HepG2 (cell line): ENCODE results near the gene PKNOX2. TPM values are rescaled to one million over a fixed set of nuclear protein-coding genes. Genes with fewer than 3 reads are reported as not detected.

ENCODE experiments used
- ATAC-seq: fragments of 200-7000 bp; cut with Tn5 transposase; 3 replicates; pipeline ENCODE4 v1.9.1; 2020; ENCODE audit warnings: mild to moderate bottlenecking, moderate library complexity
- BruUV-seq: library from RNA; stranded (reverse); fragments of 400-500 nt; replicated peaks from 2 replicates; lab custom pipeline; 2021; lab: Mats Ljungman, UMichigan
- CTCF ChIA-PET: fragments of 300-600 bp; formaldehyde crosslinking; extraction: SDS; loops from one replicate; lab custom pipeline; 2021; ENCODE audit warnings: low total read pairs, inconsistent platforms, low intra/inter-chr PET ratio; lab: Yijun Ruan, JAX
- POLR2A ChIA-PET: fragments of 350-600 bp; sonication (Branson Sonifier 250); formaldehyde crosslinking; loops from one replicate; lab custom pipeline; 2020; ENCODE audit warnings: antibody characterized with exemption, inconsistent platforms; lab: Yijun Ruan, JAX
- DNase-seq: peaks from one replicate; pipeline ENCODE4 v3.0.0-alpha.2; 2015; ENCODE audit warnings: low spot score
- FAIRE-seq: peaks from 3 replicates; lab custom pipeline; 2011; peaks lifted over from hg19 to GRCh38; lab: Jason Lieb, UNC
- H2AFZ ChIP-seq: one replicate; pipeline ENCODE4 v1.6.1; 2011; ENCODE audit warnings: low read length, inconsistent platforms
- H3K27ac ChIP-seq: fragments of 300-600 bp; 3 replicates; pipeline ENCODE4 v1.8.0; 2011; ENCODE audit warnings: mixed run types, mild to moderate bottlenecking, mixed read lengths, low read length, inconsistent platforms; ENCODE audit not compliant: insufficient read depth; ENCODE audit errors: extremely low read length
- H3K27me3 ChIP-seq, 2 experiments: fragments of 200-600 bp in 1 of 2; 2 replicates in 1 of 2; 3 replicates in 1 of 2; pipeline versions ENCODE4 v1.6.0 to v1.8.0; 2011; ENCODE audit warnings: low read length in 2 of 2, mild to moderate bottlenecking in 2 of 2, moderate library complexity in 2 of 2, inconsistent platforms in 1 of 2; ENCODE audit not compliant: insufficient read depth in 2 of 2, control insufficient read depth in 1 of 2
- H3K36me3 ChIP-seq, 2 experiments: fragments of 200-600 bp in 1 of 2; replicated peaks in 1 of 2; 2 replicates in 1 of 2; 3 replicates in 1 of 2; pipeline versions ENCODE4 v1.5.1 to v1.8.0; 2011; ENCODE audit warnings: low read length in 2 of 2, inconsistent platforms in 1 of 2; ENCODE audit not compliant: insufficient read depth in 2 of 2, control insufficient read depth in 1 of 2
- H3K4me1 ChIP-seq: 2 replicates; pipeline ENCODE4 v1.5.1; 2012; ENCODE audit warnings: low read length, inconsistent platforms; ENCODE audit not compliant: insufficient read depth
- H3K4me2 ChIP-seq: 2 replicates; pipeline ENCODE4 v1.6.0; 2011; ENCODE audit warnings: low read depth, low read length, inconsistent platforms
- H3K4me3 ChIP-seq, 3 experiments: fragments of 200-600 bp in 1 of 3; sonication (generic), shearing (Covaris generic) in 1 of 3; replicated peaks in 1 of 3; 2 replicates each; pipeline ENCODE4 v1.5.1; 2011 to 2016; ENCODE audit warnings: low read length in 3 of 3, inconsistent platforms in 2 of 3, low read depth in 2 of 3, mild to moderate bottlenecking in 2 of 3, control low read depth in 1 of 3, mixed read lengths in 1 of 3; ENCODE audit not compliant: insufficient read depth in 1 of 3
- H3K79me2 ChIP-seq: one replicate; pipeline ENCODE4 v1.6.1; 2011; ENCODE audit warnings: low read length, inconsistent platforms; ENCODE audit not compliant: insufficient read depth
- H3K9ac ChIP-seq: 2 replicates; pipeline ENCODE4 v1.6.0; 2011; ENCODE audit warnings: mild to moderate bottlenecking, low read depth, low read length, inconsistent platforms; ENCODE audit not compliant: insufficient read depth
- H3K9me3 ChIP-seq: 2 replicates; pipeline ENCODE4 v1.5.1; 2012; ENCODE audit warnings: mild to moderate bottlenecking, low read length
- H4K20me1 ChIP-seq: 2 replicates; pipeline ENCODE4 v1.6.0; 2011; ENCODE audit warnings: inconsistent platforms, mild to moderate bottlenecking, low read length, moderate library complexity; ENCODE audit not compliant: insufficient read depth
- CBFB ChIP-seq: sonication (generic); formaldehyde crosslinking; IDR thresholded peaks from 2 replicates; pipeline ENCODE4 v1.4.0; 2020; ENCODE audit warnings: missing genetic modification reagents
- EEA1 ChIP-seq: sonication (generic); formaldehyde crosslinking; IDR thresholded peaks from 2 replicates; pipeline ENCODE4 v1.5.1; 2020; ENCODE audit warnings: mild to moderate bottlenecking, missing genetic modification reagents, borderline replicate concordance
- MTF1 ChIP-seq: sonication (generic); formaldehyde crosslinking; IDR thresholded peaks from 2 replicates; pipeline ENCODE4 v1.5.0; 2020; ENCODE audit warnings: missing genetic modification reagents
- THAP8 ChIP-seq: sonication (generic); formaldehyde crosslinking; IDR thresholded peaks from 2 replicates; pipeline ENCODE4 v1.5.1; 2020; ENCODE audit warnings: missing genetic modification reagents, mild to moderate bottlenecking, borderline replicate concordance
- U2AF1 ChIP-seq: fragments of 200-400 bp; formaldehyde crosslinking; optimal IDR thresholded peaks from 2 replicates; pipeline ENCODE3; 2017; ENCODE audit warnings: mild to moderate bottlenecking, low read depth, low read length
- ZBED4 ChIP-seq: sonication (generic); formaldehyde crosslinking; IDR thresholded peaks from 2 replicates; pipeline ENCODE4 v1.4.0; 2020; ENCODE audit warnings: missing genetic modification reagents, borderline replicate concordance
- ZFP36L2 ChIP-seq: sonication (generic); formaldehyde crosslinking; IDR thresholded peaks from 2 replicates; pipeline ENCODE4 v1.4.0; 2020; ENCODE audit warnings: missing genetic modification reagents
- ZNF142 ChIP-seq: sonication (generic); formaldehyde crosslinking; IDR thresholded peaks from 2 replicates; pipeline ENCODE4 v1.4.0; 2020; ENCODE audit warnings: missing genetic modification reagents
- ZNF224 ChIP-seq: sonication (generic); formaldehyde crosslinking; IDR thresholded peaks from 2 replicates; pipeline ENCODE4 v1.5.0; 2020; ENCODE audit warnings: mild to moderate bottlenecking, missing genetic modification reagents
- ZNF333 ChIP-seq: sonication (generic); formaldehyde crosslinking; IDR thresholded peaks from 2 replicates; pipeline ENCODE4 v1.4.0; 2020; ENCODE audit warnings: mild to moderate bottlenecking, missing genetic modification reagents, borderline replicate concordance
- ZNF510 ChIP-seq: sonication (generic); formaldehyde crosslinking; IDR thresholded peaks from 2 replicates; pipeline ENCODE4 v1.4.0; 2020; ENCODE audit warnings: low read depth, mild to moderate bottlenecking, missing genetic modification reagents
- WGBS: methylation state at CpG from one replicate; pipeline ENCODE4 v1.1.6; 2017; ENCODE audit warnings: low lambda C conversion rate; 5-methylcytosine and 5-hydroxymethylcytosine counted together
- in situ Hi-C: cut with HindIII; loops from 2 replicates; pipeline ENCODE4 v1.10.0; 2017; ENCODE audit warnings: low pct_unique_long_range_greater_than_20kb; ENCODE audit not compliant: extremely low pct_ligation_motif_present
- intact Hi-C: fragments of 100-400 bp; cut with micrococcal nuclease; formaldehyde crosslinking; loops from one replicate; pipeline ENCODE4 v1.10.0; 2022; ENCODE audit not compliant: unreplicated experiment
- polyA plus RNA-seq, 8 experiments: library from polyadenylated mRNA; depleted of rRNA in 3 of 8; stranded (reverse) in 7 of 8; unstranded in 1 of 8; fragments of >200 nt; fragmentation: Illumina TruSeq in 4 of 8; extraction: Trizol in 4 of 8; gene quantifications; 2 replicates each; pipeline versions ENCODE4 v1.2.1 to v1.2.3, GENCODE V29; 2011 to 2016; ENCODE audit warnings: low read depth in 4 of 8, missing spikeins in 1 of 8, mixed read lengths in 1 of 8; ENCODE audit not compliant: insufficient read depth in 1 of 8
- total RNA-seq, 5 experiments: library from RNA; depleted of rRNA; stranded (reverse); fragments of >200 nt; fragmentation: Illumina TruSeq; extraction: Trizol; gene quantifications; 2 replicates each; pipeline ENCODE4 v1.2.3, GENCODE V29; 2016; ENCODE audit warnings: low read depth in 1 of 5
- TF ChIP-seq, protein P1 (sequence below): sonication (generic); formaldehyde crosslinking; IDR thresholded peaks from 2 replicates; pipeline ENCODE4 v1.8.1; 2023; ENCODE audit warnings: mild to moderate bottlenecking, missing genetic modification reagents, borderline replicate concordance

Gene PKNOX2
- total and polyA plus RNA-seq, 2 of the 13 experiments (the other 11 are each of a cell fraction or from before 2014, with no cell fraction given) = not detected

DNA sequence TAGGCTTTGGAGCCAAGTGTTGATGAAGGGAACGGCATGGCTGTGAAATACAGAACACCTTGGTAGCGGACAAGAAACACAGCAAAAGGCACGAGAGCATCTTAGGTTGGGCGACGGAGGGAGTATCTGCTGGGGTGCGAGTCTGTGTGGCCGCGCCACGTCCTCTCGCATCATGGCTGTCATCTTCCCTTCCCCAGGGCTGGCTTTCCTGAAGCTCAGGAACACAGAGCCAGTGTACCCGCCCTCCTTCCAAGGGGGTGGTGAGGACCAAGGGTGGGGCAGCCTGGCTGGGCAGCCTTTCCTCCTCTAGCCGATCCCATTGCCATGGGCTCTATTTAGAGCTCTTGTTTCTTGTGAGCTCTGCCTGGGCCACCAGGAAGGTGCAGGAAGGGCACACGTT lies 177.1 kb downstream of the PKNOX2 start (continued):
- TF ChIP-seq ZNF142 (CRISPR knock-in tag) = no peak

DNA sequence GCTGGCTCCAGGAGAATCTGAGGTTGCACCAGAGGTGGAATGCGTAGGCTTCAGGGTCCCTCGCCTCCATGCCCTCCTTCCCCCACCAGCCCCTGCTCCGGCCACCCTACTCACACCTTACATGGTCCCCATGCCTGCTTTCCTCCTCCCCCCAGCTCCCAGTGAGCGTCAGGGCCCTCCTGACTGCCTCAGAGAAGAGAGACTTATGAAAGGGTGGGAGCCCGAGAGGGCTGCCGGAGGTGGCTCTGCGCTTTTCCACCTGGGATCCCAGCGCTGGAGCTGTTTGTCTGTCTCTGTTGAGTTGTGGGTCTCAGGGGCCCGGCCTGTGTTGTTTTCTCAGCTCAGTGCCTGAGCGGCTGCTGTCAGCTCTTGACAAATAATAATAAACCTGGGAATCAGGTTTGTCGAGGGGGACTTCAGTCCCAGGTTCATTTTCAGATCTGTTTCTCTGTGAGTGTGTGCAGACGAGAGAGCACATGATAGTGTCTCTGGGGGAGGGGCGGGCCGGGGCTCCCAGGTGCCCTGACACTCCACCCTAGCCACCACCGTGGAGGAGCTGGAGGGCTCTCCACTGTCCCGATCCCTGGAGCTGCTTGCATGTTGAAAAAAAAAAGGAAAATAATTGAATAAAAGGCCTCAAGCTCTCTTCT lies 177.9 kb downstream of the PKNOX2 start:
- DNase-seq (no peak), FAIRE-seq (no peak), ATAC-seq (no peak)
- ChIA-PET CTCF (no interaction called here), POLR2A (no interaction called here)
- Histone ChIP-seq H3K36me3 (no peaks in the 10 kb centered on the region), H2AFZ (no peak overlapping the region), H3K4me1 (no peaks in the 10 kb centered on the region), H3K27ac (no peak overlapping the region), H3K9me3 (no peaks in the 10 kb centered on the region), H3K79me2 (no peaks in the 10 kb centered on the region), H3K4me3 (no peak overlapping the region), H4K20me1 (no peaks in the 10 kb centered on the region), H3K9ac (no peak overlapping the region), H3K4me2 (no peak overlapping the region), H3K27me3 (peaks cover 5 to 47% of the 10 kb centered on the region in 2 experiments; a peak in 3 of 5 replicates)
- intact Hi-C loops = no loop called here
- in situ Hi-C loops = loop anchor here (10.0 kb wide), 1 partner anchor 388 kb away; the partner anchor contains the start of gene CCDC15
- BruUV-seq = no TSS peak
- whole genome bisulfite sequencing = 30% methylated on average over 15 of the region's 16 CpGs
- TF ChIP-seq ZBED4 (CRISPR knock-in tag) (no peak), CBFB (CRISPR knock-in tag) (no peak), U2AF1 (no peak), THAP8 (CRISPR knock-in tag) (no peak), ZNF510 (CRISPR knock-in tag) (no peak), EEA1 (CRISPR knock-in tag) (no peak), ZFP36L2 (CRISPR knock-in tag) (no peak), ZNF333 (CRISPR knock-in tag) (no peak), MTF1 (CRISPR knock-in tag) (no peak), ZNF224 (CRISPR knock-in tag) (no peak)
- TF ChIP-seq, protein P1, sequence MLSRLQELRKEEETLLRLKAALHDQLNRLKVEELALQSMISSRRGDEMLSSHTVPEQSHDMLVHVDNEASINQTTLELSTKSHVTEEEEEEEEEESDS (CRISPR knock-in tag) = no peak
